ENCODE measurements around the gene SHISA7.

GRCh38 chr19:55464039-55464661 is 21.1 kb upstream of the SHISA7 start:
- TF ChIP-seq, protein P1, sequence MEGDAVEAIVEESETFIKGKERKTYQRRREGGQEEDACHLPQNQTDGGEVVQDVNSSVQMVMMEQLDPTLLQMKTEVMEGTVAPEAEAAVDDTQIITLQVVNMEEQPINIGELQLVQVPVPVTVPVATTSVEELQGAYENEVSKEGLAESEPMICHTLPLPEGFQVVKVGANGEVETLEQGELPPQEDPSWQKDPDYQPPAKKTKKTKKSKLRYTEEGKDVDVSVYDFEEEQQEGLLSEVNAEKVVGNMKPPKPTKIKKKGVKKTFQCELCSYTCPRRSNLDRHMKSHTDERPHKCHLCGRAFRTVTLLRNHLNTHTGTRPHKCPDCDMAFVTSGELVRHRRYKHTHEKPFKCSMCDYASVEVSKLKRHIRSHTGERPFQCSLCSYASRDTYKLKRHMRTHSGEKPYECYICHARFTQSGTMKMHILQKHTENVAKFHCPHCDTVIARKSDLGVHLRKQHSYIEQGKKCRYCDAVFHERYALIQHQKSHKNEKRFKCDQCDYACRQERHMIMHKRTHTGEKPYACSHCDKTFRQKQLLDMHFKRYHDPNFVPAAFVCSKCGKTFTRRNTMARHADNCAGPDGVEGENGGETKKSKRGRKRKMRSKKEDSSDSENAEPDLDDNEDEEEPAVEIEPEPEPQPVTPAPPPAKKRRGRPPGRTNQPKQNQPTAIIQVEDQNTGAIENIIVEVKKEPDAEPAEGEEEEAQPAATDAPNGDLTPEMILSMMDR (IDR thresholded peaks at IDR 0.05) = no peak
- no peak for TF ChIP-seq POLR2A (IDR thresholded peaks at IDR 0.05)

Measured in heart left ventricle (tissue), 13 donors.